GM18858 (cell line): Measurements from ENCODE around the gene NES.

Experiments used
- ATAC-seq: cut with Tn5 transposase; IDR thresholded peaks from one replicate; pipeline ENCODE4 v1.9.1; 2021; ENCODE audit not compliant: unreplicated experiment

Gene NES

DNA sequence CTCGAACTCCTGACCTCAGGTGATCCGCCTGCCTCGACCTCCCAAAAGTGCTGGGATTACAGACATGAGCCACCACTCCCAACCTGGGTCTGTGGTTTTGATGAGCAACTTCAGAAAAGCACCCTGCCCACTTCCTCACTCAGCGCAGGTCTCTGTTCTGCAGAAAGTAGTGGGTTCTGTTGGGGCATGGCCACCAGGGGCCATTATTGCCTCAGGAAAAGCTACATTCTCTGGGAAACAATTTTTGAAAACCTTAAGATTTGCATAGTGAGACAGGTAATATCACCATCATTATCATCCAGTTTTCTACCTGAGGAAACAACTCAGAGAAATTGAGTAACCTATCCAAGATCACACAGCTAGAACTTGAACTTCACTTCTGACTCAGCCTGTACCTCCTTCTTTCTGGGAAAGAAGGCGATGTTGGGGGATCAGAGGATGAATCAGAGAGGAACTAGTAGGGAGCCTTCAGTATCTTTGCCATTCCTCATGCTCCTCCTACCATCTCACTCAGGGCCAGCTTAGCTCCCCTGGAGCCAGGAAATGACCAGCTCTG lies 7.1 kb upstream of the NES start:
- no peak for ATAC-seq

GRCh38 chr1:156682166-156682890 lies 5.1 kb upstream of the NES start:
- ATAC-seq = no peak

DNA sequence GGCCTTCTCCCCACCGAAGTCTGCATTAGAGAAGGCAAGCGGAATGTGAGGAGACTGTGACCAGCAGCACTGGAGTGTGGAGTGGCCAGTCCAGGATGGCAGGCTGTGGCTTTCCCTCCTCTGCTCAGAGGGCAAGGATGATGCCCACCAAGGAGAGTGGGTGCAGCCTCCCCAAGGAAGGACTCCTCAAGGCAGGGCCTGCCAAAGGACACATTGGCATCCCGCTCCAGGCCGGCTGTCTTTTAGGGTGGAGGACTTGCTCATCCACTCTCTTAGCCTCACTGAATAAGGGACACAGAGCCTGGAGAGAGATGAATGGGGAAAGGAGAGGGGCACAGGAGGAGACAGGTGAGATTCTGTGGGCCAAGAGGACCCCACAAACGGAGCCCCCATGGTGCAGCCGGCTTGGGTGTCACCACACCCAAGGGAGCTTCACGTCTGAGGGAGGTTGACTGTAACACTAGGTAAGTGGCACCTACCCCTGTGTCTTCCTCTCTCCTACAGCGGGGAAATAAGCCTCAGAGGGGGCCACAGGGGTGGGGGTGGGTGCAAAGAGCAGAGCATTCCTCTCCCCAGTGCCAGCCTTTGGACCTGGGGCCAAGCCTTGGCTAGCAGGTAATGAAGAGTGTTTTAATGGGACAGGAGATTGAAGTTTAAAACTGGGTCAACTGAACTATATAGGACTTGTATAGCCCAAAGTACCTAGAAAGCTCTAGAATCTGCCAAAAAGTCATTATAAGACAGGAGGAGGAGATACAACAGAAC lies 4.2 kb upstream of the NES start:
- no peak for ATAC-seq

GRCh38 chr1:156680056-156680455 lies 2.8 kb upstream of the NES start:
- ATAC-seq = no peak

GRCh38 chr1:156677616-156678596 lies 699 bp upstream of the NES start:
- no peak for ATAC-seq

- no peak for ATAC-seq
Measured at GRCh38 chr1:156676114-156676819, 940 bp downstream of the NES start.

DNA sequence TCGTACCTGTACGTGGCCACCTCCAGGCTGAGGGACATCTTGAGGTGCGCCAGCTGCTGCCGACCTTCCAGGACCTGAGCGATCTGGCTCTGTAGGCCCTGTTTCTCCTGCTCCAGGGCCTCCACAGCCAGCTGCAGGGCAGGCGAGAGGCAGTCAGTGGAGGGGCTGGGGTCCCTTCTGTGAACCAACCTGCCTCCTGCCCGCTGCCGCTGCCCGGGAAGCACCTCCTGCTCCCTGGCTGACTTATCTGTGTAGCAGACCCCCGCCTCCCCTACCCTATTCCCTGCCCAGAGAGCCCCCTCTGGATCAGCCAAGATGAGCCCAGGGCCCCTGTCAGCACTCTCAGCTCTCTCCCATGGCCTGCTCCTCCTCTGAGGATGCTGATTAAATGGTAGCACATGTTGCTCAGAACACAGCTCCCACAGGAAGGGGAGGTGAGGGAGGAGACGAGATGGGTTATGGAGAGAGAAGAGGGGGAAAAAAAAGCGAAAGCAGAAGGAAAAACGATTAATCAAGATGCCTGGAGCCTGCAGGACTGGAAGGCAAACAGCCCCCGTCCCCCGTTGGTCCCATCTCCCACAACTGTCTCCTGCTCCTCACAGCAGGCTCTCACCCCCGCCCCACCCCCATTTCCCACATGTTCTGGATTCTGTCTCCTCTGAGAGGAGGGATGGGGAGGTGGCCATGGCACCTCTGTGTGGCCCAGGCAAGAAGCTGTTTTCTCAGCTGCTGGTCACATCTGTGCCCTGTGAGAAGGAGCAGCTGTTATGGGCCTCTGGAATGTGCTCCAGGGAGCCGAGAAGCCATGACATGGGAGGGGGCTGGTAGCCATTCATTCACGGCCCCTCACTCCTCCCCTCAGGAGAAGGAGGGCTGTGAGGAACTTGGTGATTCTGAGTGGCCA lies 1.7 kb downstream of the NES start:
- no peak for ATAC-seq

DNA sequence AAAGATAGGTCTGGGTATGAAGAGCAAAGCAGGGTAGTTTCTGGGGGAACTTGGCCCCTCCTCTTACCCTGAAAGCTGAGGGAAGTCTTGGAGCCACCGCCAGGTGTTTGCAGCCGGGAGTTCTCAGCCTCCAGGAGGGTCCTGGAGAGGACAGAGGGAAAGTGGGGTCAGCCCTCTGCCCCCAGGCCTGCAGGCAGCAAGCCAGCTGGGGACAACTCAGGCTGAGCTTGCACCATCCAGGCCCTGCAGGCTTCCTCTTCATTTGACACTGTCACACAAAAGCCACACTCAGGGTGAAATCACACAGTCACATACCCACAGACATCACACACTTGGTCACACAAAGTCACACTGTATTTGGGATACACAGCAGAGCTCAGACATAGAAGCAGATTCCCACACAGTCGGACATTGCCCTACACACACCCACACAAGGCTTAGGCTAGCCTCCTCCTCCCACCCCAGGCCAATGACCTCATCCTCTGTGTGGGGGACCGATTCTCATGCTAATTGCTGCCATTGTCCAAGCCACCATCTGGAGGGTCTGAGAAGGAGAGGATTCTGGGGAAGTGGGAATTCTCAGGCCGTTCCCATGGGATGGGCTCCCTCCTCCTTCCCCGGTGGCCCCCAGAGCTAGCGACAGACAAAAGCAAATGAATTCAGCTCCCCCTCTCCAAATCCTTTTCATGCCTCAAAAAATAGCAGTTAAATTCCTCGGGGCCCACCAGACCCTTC lies 3.7 kb downstream of the NES start:
- no peak for ATAC-seq

- no peak for ATAC-seq
Measured at GRCh38 chr1:156671804-156672203, 5.4 kb downstream of the NES start.

GRCh38 chr1:156670791-156671190 lies 6.4 kb downstream of the NES start:
- no peak for ATAC-seq

GRCh38 chr1:156670359-156670758 lies 6.8 kb downstream of the NES start:
- ATAC-seq = no peak

GRCh38 chr1:156669794-156670193 lies 7.4 kb downstream of the NES start:
- ATAC-seq = no peak

DNA sequence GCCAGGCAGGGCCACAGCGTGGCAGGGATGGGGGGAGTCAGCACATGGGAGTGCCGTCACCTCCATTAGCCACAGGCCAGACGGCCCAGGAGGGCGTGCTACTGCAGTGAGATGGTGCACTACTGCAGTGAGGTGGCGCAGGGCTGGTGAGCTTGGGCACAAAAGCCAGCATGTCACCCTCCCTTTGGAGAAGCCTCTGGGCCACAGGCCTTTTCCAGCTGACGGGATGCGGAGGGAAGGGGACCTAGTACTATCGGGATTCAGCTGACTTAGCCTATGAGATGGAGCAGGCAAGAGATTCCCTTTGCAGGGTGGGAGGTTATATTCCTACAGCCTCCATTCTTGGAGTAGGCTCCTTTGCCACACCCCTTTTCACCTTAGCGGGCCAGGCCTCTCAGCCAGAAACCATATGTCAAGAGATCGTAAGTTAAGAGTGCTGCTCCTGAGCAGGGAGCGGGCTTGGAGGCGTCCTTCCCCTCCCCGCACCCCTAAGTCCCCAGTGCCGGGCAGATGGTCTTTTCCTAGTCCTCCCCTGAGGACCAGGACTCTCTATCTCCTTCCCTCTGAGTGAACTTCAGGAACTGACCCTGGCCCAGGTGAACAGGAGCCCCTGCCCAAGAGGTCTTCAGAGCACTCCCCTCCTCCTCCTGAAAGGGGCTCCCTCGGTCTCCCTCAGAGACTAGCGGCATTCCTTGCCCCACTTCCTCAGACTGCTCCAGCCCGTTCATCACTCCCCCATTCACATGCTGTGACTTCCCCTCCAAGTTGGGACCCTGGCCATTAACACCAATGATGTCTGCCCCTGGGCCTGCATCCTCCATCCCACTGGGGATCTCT lies 8.2 kb downstream of the NES start:
- ATAC-seq = no peak

DNA sequence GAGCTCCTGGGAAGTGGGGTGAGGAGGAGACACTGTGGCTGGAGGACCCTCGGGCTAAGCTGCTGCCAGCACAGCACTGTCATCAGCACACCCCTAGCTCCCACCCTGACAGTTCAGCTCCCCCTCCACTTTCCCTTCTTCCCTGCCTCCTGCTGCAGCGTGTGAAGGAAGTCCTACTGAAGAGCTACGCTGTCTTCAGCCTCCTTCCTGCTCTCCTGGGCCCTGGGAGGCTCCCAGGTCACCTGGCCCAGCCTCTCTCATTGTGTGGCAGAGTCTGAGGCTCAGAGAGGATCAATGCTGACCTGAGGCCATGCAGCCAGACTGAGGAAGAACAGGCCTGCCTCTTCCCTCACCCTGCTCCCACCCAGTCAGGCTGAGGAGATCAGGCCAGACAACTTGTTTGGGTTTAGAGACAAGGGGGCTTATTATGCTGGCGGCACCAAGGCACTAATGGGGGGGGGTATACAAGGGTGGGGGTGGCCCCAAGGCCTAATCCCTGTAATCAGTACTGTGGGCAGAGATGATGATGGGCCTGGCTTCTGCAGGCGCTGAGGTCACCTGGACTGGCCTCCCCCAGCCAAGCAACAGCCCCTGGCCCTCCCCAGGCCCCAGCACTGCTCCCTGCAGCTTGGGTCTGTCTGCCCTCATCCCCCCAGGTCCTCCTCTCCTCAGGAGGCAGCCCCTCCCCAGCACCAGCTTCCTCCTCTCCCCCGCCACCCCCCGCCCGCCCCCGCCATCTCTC lies 9.1 kb downstream of the NES start:
- ATAC-seq = no peak

DNA sequence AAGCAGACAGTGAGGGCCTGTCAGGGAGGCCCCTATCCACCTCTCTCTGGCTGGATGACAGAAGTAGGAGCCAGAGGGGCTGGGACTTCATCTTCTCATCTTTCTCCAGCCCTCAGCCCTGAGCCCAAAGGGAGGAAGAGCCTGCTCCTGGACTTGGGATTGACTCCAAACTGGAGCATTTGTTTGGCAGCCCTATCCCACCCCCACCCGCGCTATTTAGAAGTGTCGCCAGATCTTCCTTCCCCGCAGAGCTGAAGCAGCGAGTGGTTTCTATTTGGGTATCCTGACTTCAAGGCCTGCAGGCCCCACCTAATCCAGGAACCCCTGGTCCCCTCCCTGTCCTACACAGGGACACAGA lies 9.6 kb downstream of the NES start:
- no peak for ATAC-seq

GRCh38 chr1:156666862-156667609 lies 10.2 kb downstream of the NES start:
- no peak for ATAC-seq

DNA sequence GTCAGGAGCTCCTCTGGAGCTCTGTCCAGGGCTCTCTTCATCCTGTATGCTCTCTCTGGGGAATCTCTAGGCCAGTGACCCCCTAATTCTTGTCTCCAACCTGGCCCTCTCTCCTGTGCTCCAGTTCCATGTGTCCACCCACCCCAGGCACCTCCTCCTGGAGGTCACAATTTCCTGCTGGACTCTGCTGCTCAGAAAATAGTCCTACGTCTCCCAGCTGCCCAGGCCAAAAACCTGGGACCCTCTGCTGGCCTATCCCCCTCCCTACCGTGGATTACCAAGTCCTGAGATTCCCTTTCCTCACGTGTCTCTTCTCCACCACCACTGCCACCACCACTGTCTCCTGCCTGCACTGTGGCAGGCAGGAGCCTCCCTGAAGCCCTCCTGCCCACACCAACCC lies 11.7 kb downstream of the NES start:
- ATAC-seq = no peak
